ENCODE measurements around the gene RFX3.

- no peak for TF ChIP-seq CTCF (IDR thresholded peaks at IDR 0.05; ENCODE audit: low read length)
- no peak for TF ChIP-seq EZH2phosphoT487 (IDR thresholded peaks at IDR 0.05; ENCODE audit: low read length)
These were observed 46.1 kb downstream of the RFX3 start for GRCh38 chr9:3479514-3480352.

Data from MM.1S (cell line).